ENCODE results near the gene CTIF. TPM values are rescaled to one million over a fixed set of nuclear protein-coding genes. Genes with fewer than 3 reads are reported as not detected.
"Not testable (repeated sequence)": the region's sequence is repeated elsewhere in the genome, so short reads cannot be mapped to it uniquely, and the experiment has no call there.

Gene CTIF
- total RNA-seq, 1 donor: 65.9 TPM

- H3K4me2 ChIP-seq (ENCODE audit: insufficient read depth, low read length): no peak overlapping the region
- TF ChIP-seq CTCF (IDR thresholded peaks at IDR 0.05; ENCODE audit: extremely low read depth, low read depth, low read length): no peak
- H3K36me3 ChIP-seq (ENCODE audit: insufficient read depth, low read length): no peaks in the 10 kb centered on the region
- DNase-seq (ENCODE audit: insufficient read length, low spot score, missing footprints): no peak
- no peaks in the 10 kb centered on the region for H3K79me2 ChIP-seq (ENCODE audit: insufficient read depth, low read length)
- H3K4me1 ChIP-seq (ENCODE audit: insufficient read depth, low read length): no peaks in the 10 kb centered on the region
- H2AFZ ChIP-seq (ENCODE audit: low read length): no peak overlapping the region
- H3K9me3 ChIP-seq (ENCODE audit: low read depth, low read length): peaks cover 4% of the 10 kb centered on the region
- H3K4me3 ChIP-seq (ENCODE audit: insufficient read depth, low read length): no peak overlapping the region
- no peaks in the 10 kb centered on the region for H4K20me1 ChIP-seq (ENCODE audit: insufficient read depth, low read length)
- peaks cover 3% of the 10 kb centered on the region for H3K27me3 ChIP-seq (ENCODE audit: insufficient read depth, low read length)
- no peak overlapping the region for H3K27ac ChIP-seq (ENCODE audit: low read depth, low read length)
These were observed 34.0 kb upstream of the CTIF start for GRCh38 chr18:48504819-48505218.

GRCh38 chr18:48506983-48507568 lies 31.8 kb upstream of the CTIF start:
- H3K4me2 ChIP-seq (ENCODE audit: insufficient read depth, low read length); H3K36me3 ChIP-seq (ENCODE audit: insufficient read depth, low read length); H3K27ac ChIP-seq (ENCODE audit: low read depth, low read length); DNase-seq (ENCODE audit: insufficient read length, low spot score, missing footprints); H3K4me3 ChIP-seq (ENCODE audit: insufficient read depth, low read length); H3K4me1 ChIP-seq (ENCODE audit: insufficient read depth, low read length); H3K79me2 ChIP-seq (ENCODE audit: insufficient read depth, low read length); H2AFZ ChIP-seq (ENCODE audit: low read length); H3K9me3 ChIP-seq (ENCODE audit: low read depth, low read length); H4K20me1 ChIP-seq (ENCODE audit: insufficient read depth, low read length); H3K27me3 ChIP-seq (ENCODE audit: insufficient read depth, low read length): not testable (repeated sequence)

- H3K9me3 ChIP-seq (ENCODE audit: low read depth, low read length); H3K4me1 ChIP-seq (ENCODE audit: insufficient read depth, low read length); DNase-seq (ENCODE audit: insufficient read length, low spot score, missing footprints); H3K27me3 ChIP-seq (ENCODE audit: insufficient read depth, low read length); H2AFZ ChIP-seq (ENCODE audit: low read length); H3K79me2 ChIP-seq (ENCODE audit: insufficient read depth, low read length); H3K36me3 ChIP-seq (ENCODE audit: insufficient read depth, low read length); H4K20me1 ChIP-seq (ENCODE audit: insufficient read depth, low read length); H3K4me2 ChIP-seq (ENCODE audit: insufficient read depth, low read length); H3K27ac ChIP-seq (ENCODE audit: low read depth, low read length); H3K4me3 ChIP-seq (ENCODE audit: insufficient read depth, low read length): not testable (repeated sequence)
These were observed 26.3 kb upstream of the CTIF start for GRCh38 chr18:48512498-48512897.

- H3K4me3 ChIP-seq (ENCODE audit: insufficient read depth, low read length): no peak overlapping the region
- H3K4me1 ChIP-seq (ENCODE audit: insufficient read depth, low read length): no peaks in the 10 kb centered on the region
- H3K79me2 ChIP-seq (ENCODE audit: insufficient read depth, low read length): no peaks in the 10 kb centered on the region
- no peak overlapping the region for H3K4me2 ChIP-seq (ENCODE audit: insufficient read depth, low read length)
- no peak overlapping the region for H3K27ac ChIP-seq (ENCODE audit: low read depth, low read length)
- H3K36me3 ChIP-seq (ENCODE audit: insufficient read depth, low read length): no peaks in the 10 kb centered on the region
- H2AFZ ChIP-seq (ENCODE audit: low read length): no peak overlapping the region
- no peak for TF ChIP-seq CTCF (IDR thresholded peaks at IDR 0.05; ENCODE audit: extremely low read depth, low read depth, low read length)
- no peaks in the 10 kb centered on the region for H4K20me1 ChIP-seq (ENCODE audit: insufficient read depth, low read length)
- DNase-seq (ENCODE audit: insufficient read length, low spot score, missing footprints): no peak
- H3K9me3 ChIP-seq (ENCODE audit: low read depth, low read length): no peaks in the 10 kb centered on the region
- no peaks in the 10 kb centered on the region for H3K27me3 ChIP-seq (ENCODE audit: insufficient read depth, low read length)
These were observed 24.0 kb upstream of the CTIF start for GRCh38 chr18:48514786-48515185.

- no peaks in the 10 kb centered on the region for H3K9me3 ChIP-seq (ENCODE audit: low read depth, low read length)
- H4K20me1 ChIP-seq (ENCODE audit: insufficient read depth, low read length): no peaks in the 10 kb centered on the region
- no peaks in the 10 kb centered on the region for H3K79me2 ChIP-seq (ENCODE audit: insufficient read depth, low read length)
- H3K27ac ChIP-seq (ENCODE audit: low read depth, low read length): no peak overlapping the region
- no peaks in the 10 kb centered on the region for H3K36me3 ChIP-seq (ENCODE audit: insufficient read depth, low read length)
- DNase-seq (ENCODE audit: insufficient read length, low spot score, missing footprints): no peak
- peaks cover 11% of the 10 kb centered on the region for H3K27me3 ChIP-seq (ENCODE audit: insufficient read depth, low read length)
- no peak overlapping the region for H2AFZ ChIP-seq (ENCODE audit: low read length)
- H3K4me3 ChIP-seq (ENCODE audit: insufficient read depth, low read length): no peak overlapping the region
- H3K4me1 ChIP-seq (ENCODE audit: insufficient read depth, low read length): no peaks in the 10 kb centered on the region
- no peak overlapping the region for H3K4me2 ChIP-seq (ENCODE audit: insufficient read depth, low read length)
- no peak for TF ChIP-seq CTCF (IDR thresholded peaks at IDR 0.05; ENCODE audit: extremely low read depth, low read depth, low read length)
These were observed 21.8 kb upstream of the CTIF start for GRCh38 chr18:48517048-48517447.
